Measurements from ENCODE around the gene RPRD2. TPM values are rescaled to one million over a fixed set of nuclear protein-coding genes. Genes with fewer than 3 reads are reported as not detected.

Gene RPRD2
- total and polyA plus RNA-seq, 9 of the 15 experiments (the other 6 are each of a cell fraction or from before 2014, with no cell fraction given), result 1.5 to 21.6 (median 7.7) TPM

DNA sequence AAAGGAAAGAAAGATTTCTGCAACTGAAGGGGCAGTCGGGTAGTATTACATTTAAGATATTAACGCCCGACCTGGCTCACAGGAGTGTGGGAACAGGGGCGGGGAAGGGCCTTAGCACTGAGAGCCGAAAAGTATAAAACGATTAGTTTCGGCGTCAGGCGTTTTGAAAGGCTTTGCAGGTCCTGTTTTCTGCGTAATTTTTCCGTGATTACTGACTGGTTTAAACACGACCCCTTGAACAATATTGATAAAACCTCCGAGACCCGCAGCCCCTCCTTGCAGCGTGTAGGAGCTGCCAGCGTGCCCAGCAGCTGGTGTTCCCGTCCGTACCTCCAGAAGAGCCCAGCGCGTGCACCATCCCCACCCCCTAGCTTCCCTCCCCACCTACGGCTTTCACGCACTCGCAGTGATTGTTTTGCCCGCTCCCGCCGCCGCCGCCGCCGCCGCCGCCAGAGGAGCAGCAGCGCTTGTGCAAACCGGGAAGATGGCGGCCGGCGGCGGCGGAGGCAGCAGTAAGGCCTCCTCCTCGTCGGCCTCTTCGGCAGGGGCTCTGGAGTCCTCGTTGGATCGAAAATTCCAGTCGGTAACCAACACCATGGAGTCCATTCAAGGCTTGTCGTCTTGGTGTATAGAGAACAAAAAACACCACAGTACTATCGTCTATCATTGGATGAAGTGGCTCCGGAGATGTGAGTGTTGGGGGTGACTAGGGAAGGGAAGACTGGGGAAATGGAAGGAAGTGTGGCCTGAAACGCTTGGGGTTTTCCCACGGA lies 470 bp downstream of the RPRD2 start:
- Histone ChIP-seq H3K27ac (ENCODE audit: extremely low read depth, low read depth, low read length) (peak overlapping the region; percentile 99), H3K9ac (ENCODE audit: insufficient read depth in 1 of 2, low read depth in 2 of 2, low read length in 2 of 2) (peak overlapping the region; percentile 92 to 97), H3K27me3 (ENCODE audit: control insufficient read depth in 2 of 2, insufficient read depth in 2 of 2, low read length in 2 of 2) (no peaks in the 10 kb centered on the region), H3K4me3 (peak overlapping the region; percentile 69), H3K79me2 (ENCODE audit: control insufficient read depth, insufficient read depth, low read length) (peaks cover 50% of the 10 kb centered on the region), H3K4me1 (replicated peaks in 1 of 2; ENCODE audit: control insufficient read depth in 2 of 2, insufficient read depth in 2 of 2, low read length in 2 of 2) (peaks cover 8 to 13% of the 10 kb centered on the region in 2 experiments), H3K4me2 (ENCODE audit: insufficient read depth, low read length) (peak overlapping the region; percentile 96), H3K9me1 (ENCODE audit: control insufficient read depth, insufficient read depth, low read length) (no peaks in the 10 kb centered on the region), H3K9me3 (replicated peaks; ENCODE audit: control insufficient read depth, insufficient read depth, low read depth, low read length) (no peaks in the 10 kb centered on the region), H2AFZ (ENCODE audit: low read depth, low read length) (peak overlapping the region; percentile 79), H3K36me3 (ENCODE audit: control insufficient read depth, insufficient read depth, low read length) (peaks cover 2% of the 10 kb centered on the region; the same call in 2 of the 3 replicates), H4K20me1 (replicated peaks; ENCODE audit: control insufficient read depth, insufficient read depth, low read length) (no peaks in the 10 kb centered on the region)
- WGBS (ENCODE audit: insufficient coverage, low coverage, missing lambda C conversion rate), result under 1% methylated on average over 46 of the region's 50 CpGs
- ATAC-seq (peak; percentile 72), FAIRE-seq (no peak), DNase-seq (ENCODE audit: extremely low read depth in 1 of 4, low spot score in 3 of 4) (peak; percentile 62 to 85 (median 67))
- intact Hi-C loops (cut with micrococcal nuclease), result loop anchor here (5.0 to 10.0 kb wide), 2 partner anchors 97 to 180 kb away; partner anchors contain the start of genes ADAMTSL4 and APH1A
- ChIA-PET CTCF (ENCODE audit: low intra/inter-chr PET ratio) (interaction anchor here (0.8 kb wide), 1 partner anchor 79 kb away, joined by 3 read pairs; no protein-coding TSS in a partner anchor), POLR2A (interaction anchor here (0.7 to 4.0 kb wide), 11 partner anchors 7 to 1256 kb away, joined by 3 to 18 read pairs (median 4); no protein-coding TSS in a partner anchor)
- no TSS peak for BruUV-seq (replicated peaks)
- in situ Hi-C loops (cut with MboI), result no loop called here
- TF ChIP-seq SRSF9 (IDR thresholded peaks at IDR 0.05; ENCODE audit: borderline replicate concordance, low read depth, low read length) (no peak), EP400 (IDR thresholded peaks at IDR 0.05) (peak; percentile 61; the same call in 1 of the 2 replicates), ZNF133 (CRISPR knock-in tag; IDR thresholded peaks at IDR 0.05) (no peak), SOX6 (IDR thresholded peaks at IDR 0.05) (no peak), CEBPG (CRISPR knock-in tag; IDR thresholded peaks at IDR 0.05) (no peak), CEBPG (tag; conservative IDR thresholded peaks at IDR 0.05 in 1 of 2, IDR thresholded peaks at IDR 0.05 in 1 of 2) (peak in 1 of 2 experiments; percentile 47; a peak in 1 of 4 replicates), ZEB2 (IDR thresholded peaks at IDR 0.05) (peak; percentile 45; the same call in 1 of the 2 replicates), CCNT2 (IDR thresholded peaks at IDR 0.05; ENCODE audit: borderline replicate concordance, extremely low read depth, insufficient read length, low read depth, low read length) (peak; percentile 61), TCF7 (IDR thresholded peaks at IDR 0.05; ENCODE audit: borderline replicate concordance) (0 out of 2 replicates have a peak, but pooled peaks have one; percentile 16), MYC (IDR thresholded peaks at IDR 0.05; ENCODE audit: low read depth, low read length) (peak; percentile 26), MYC (CRISPR knock-in tag; IDR thresholded peaks at IDR 0.05; ENCODE audit: borderline replicate concordance, low read depth) (no peak), ELF4 (CRISPR knock-in tag; IDR thresholded peaks at IDR 0.05) (0 out of 2 replicates have a peak, but pooled peaks have one; percentile 10), MXI1 (IDR thresholded peaks at IDR 0.05; ENCODE audit: low read depth, low read length) (no peak), ZNF408 (CRISPR knock-in tag; IDR thresholded peaks at IDR 0.05; ENCODE audit: low read depth) (no peak), NFE2 (IDR thresholded peaks at IDR 0.05; ENCODE audit: low read depth) (0 out of 2 replicates have a peak, but pooled peaks have one; percentile 22), OTX1 (CRISPR knock-in tag; IDR thresholded peaks at IDR 0.05) (peak; percentile 2; the same call in 1 of the 2 replicates), PRPF4 (IDR thresholded peaks at IDR 0.05; ENCODE audit: insufficient read depth, low read depth, low read length, poor library complexity, severe bottlenecking) (no peak)
- TF ChIP-seq, protein P1, sequence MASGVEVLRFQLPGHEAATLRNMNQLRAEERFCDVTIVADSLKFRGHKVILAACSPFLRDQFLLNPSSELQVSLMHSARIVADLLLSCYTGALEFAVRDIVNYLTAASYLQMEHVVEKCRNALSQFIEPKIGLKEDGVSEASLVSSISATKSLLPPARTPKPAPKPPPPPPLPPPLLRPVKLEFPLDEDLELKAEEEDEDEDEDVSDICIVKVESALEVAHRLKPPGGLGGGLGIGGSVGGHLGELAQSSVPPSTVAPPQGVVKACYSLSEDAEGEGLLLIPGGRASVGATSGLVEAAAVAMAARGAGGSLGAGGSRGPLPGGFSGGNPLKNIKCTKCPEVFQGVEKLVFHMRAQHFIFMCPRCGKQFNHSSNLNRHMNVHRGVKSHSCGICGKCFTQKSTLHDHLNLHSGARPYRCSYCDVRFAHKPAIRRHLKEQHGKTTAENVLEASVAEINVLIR (CRISPR knock-in tag; IDR thresholded peaks at IDR 0.05), result no peak
- TF ChIP-seq, protein P2, sequence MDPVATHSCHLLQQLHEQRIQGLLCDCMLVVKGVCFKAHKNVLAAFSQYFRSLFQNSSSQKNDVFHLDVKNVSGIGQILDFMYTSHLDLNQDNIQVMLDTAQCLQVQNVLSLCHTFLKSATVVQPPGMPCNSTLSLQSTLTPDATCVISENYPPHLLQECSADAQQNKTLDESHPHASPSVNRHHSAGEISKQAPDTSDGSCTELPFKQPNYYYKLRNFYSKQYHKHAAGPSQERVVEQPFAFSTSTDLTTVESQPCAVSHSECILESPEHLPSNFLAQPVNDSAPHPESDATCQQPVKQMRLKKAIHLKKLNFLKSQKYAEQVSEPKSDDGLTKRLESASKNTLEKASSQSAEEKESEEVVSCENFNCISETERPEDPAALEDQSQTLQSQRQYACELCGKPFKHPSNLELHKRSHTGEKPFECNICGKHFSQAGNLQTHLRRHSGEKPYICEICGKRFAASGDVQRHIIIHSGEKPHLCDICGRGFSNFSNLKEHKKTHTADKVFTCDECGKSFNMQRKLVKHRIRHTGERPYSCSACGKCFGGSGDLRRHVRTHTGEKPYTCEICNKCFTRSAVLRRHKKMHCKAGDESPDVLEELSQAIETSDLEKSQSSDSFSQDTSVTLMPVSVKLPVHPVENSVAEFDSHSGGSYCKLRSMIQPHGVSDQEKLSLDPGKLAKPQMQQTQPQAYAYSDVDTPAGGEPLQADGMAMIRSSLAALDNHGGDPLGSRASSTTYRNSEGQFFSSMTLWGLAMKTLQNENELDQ (CRISPR knock-in tag; IDR thresholded peaks at IDR 0.05; ENCODE audit: borderline replicate concordance), result no peak
